RWPE2 (cell line): Measurements from ENCODE around the gene ATF7IP2.
A peak's percentile ranks its signal among the peaks of the same experiment; 100 is the strongest.

ENCODE experiments used
- ATAC-seq: fragments of 200-7000 bp; cut with Tn5 transposase; 3 replicates; pipeline ENCODE4 v1.9.1; 2021; ENCODE audit warnings: low read depth
- DNase-seq: peaks from one replicate; pipeline ENCODE4 v3.0.0-alpha.2; 2020; ENCODE audit warnings: low spot score
- H3K27ac ChIP-seq: fragments of 450-650 bp; 2 replicates; pipeline ENCODE4 v1.5.1; 2017; ENCODE audit warnings: mild to moderate bottlenecking; ENCODE audit not compliant: poor library complexity, severe bottlenecking
- H3K27me3 ChIP-seq: fragments of 250-450 bp; sonication (Bioruptor Pico); 2 replicates; pipeline ENCODE4 v1.5.1; 2021; ENCODE audit warnings: mild to moderate bottlenecking, moderate library complexity; ENCODE audit not compliant: insufficient read depth, poor library complexity, severe bottlenecking
- H3K36me3 ChIP-seq: fragments of 250-450 bp; sonication (Bioruptor Pico); 2 replicates; pipeline ENCODE4 v1.5.1; 2020; ENCODE audit warnings: low read depth, mild to moderate bottlenecking, moderate library complexity
- H3K4me1 ChIP-seq: fragments of 250-450 bp; sonication (Bioruptor Pico); 2 replicates; pipeline ENCODE4 v1.5.1; 2021; ENCODE audit warnings: mild to moderate bottlenecking, moderate library complexity; ENCODE audit not compliant: insufficient read depth, poor library complexity, severe bottlenecking
- H3K4me3 ChIP-seq: fragments of 250-450 bp; sonication (Bioruptor Pico); 2 replicates; pipeline ENCODE4 v1.5.1; 2021; ENCODE audit warnings: mild to moderate bottlenecking, moderate library complexity; ENCODE audit not compliant: severe bottlenecking
- H3K9me3 ChIP-seq: fragments of 250-450 bp; sonication (Bioruptor Pico); 2 replicates; pipeline ENCODE4 v1.5.1; 2021; ENCODE audit warnings: mild to moderate bottlenecking, moderate library complexity; ENCODE audit not compliant: severe bottlenecking
- TF ChIP-seq, protein P1 (sequence below): fragments of 450-650 bp; IDR thresholded peaks from one replicate; pipeline ENCODE4 v1.5.1; 2017; ENCODE audit warnings: mild to moderate bottlenecking, moderate library complexity; ENCODE audit not compliant: poor library complexity, severe bottlenecking

ATF7IP2 gene

GRCh38 chr16:10386517-10387100 lies 748 bp downstream of the ATF7IP2 start:
- DNase-seq, result no peak
- H3K9me3 ChIP-seq, result no peaks in the 10 kb centered on the region
- H3K27ac ChIP-seq, result peak overlapping the region; percentile 22
- H3K4me1 ChIP-seq, result peaks cover 3% of the 10 kb centered on the region
- TF ChIP-seq, protein P1, sequence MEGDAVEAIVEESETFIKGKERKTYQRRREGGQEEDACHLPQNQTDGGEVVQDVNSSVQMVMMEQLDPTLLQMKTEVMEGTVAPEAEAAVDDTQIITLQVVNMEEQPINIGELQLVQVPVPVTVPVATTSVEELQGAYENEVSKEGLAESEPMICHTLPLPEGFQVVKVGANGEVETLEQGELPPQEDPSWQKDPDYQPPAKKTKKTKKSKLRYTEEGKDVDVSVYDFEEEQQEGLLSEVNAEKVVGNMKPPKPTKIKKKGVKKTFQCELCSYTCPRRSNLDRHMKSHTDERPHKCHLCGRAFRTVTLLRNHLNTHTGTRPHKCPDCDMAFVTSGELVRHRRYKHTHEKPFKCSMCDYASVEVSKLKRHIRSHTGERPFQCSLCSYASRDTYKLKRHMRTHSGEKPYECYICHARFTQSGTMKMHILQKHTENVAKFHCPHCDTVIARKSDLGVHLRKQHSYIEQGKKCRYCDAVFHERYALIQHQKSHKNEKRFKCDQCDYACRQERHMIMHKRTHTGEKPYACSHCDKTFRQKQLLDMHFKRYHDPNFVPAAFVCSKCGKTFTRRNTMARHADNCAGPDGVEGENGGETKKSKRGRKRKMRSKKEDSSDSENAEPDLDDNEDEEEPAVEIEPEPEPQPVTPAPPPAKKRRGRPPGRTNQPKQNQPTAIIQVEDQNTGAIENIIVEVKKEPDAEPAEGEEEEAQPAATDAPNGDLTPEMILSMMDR, result no peak
- no peak for ATAC-seq
- H3K27me3 ChIP-seq, result no peaks in the 10 kb centered on the region
- peaks cover 7% of the 10 kb centered on the region for H3K36me3 ChIP-seq
- H3K4me3 ChIP-seq, result peak overlapping the region; percentile 48

- TF ChIP-seq, protein P1, result no peak
- H3K4me3 ChIP-seq, result no peak overlapping the region
- no peaks in the 10 kb centered on the region for H3K27me3 ChIP-seq
- no peak overlapping the region for H3K27ac ChIP-seq
- DNase-seq (no peak), ATAC-seq (no peak)
- no peaks in the 10 kb centered on the region for H3K9me3 ChIP-seq
- H3K4me1 ChIP-seq, result peaks cover 3% of the 10 kb centered on the region
- peaks cover 7% of the 10 kb centered on the region for H3K36me3 ChIP-seq
Measured at GRCh38 chr16:10387188-10387617, 1.3 kb downstream of the ATF7IP2 start.

DNA sequence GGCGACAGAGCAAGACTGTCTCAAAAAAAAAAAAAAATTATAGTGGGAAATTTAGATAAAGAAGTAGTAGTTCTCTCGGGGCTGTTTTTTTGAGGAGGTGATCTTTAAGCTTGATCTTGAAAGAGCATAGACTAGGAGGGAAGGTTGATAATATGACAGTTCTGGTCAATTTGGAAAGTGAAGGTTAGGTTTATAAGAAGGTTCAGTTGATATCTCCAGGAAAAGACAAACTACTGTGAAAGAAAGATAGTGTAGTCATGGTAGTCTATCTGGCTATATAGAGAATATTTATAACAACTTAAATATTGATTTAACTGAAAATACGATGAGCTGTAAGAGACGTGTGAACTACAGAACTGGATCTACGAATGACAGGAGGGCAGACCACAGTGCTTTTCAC lies 3.1 kb downstream of the ATF7IP2 start:
- Histone ChIP-seq H3K27ac (no peak overlapping the region), H3K4me1 (peaks cover 3% of the 10 kb centered on the region), H3K27me3 (no peaks in the 10 kb centered on the region), H3K9me3 (no peaks in the 10 kb centered on the region), H3K4me3 (no peak overlapping the region), H3K36me3 (peaks cover 7% of the 10 kb centered on the region)
- TF ChIP-seq, protein P1, result no peak
- ATAC-seq (no peak), DNase-seq (no peak)

DNA sequence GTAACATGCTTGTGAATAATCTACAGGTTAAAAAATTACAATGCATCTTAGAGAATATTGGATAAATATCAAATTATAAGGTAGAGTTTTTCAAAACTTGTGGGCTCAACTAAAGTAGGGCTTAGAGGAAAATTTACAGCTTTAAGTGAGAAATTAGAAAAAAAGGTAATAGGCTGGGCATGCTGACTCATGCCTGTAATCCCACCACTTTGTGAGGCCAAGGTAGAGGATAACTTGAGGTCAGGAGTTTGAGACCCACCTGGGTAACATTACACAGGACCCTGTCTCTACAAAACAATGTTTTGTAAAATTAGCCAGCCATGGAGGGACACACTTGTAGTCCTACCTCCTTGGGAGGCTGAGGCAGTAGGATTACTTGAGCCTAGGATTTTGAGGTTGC lies 4.5 kb downstream of the ATF7IP2 start:
- DNase-seq (no peak), ATAC-seq (no peak)
- Histone ChIP-seq H3K36me3 (peaks cover 7% of the 10 kb centered on the region), H3K9me3 (no peaks in the 10 kb centered on the region), H3K4me3 (no peak overlapping the region), H3K27me3 (no peaks in the 10 kb centered on the region), H3K27ac (no peak overlapping the region), H3K4me1 (peaks cover 3% of the 10 kb centered on the region)
- TF ChIP-seq, protein P1, result no peak

GRCh38 chr16:10390867-10391266 lies 5.0 kb downstream of the ATF7IP2 start:
- Histone ChIP-seq H3K27ac (no peak overlapping the region), H3K27me3 (no peaks in the 10 kb centered on the region), H3K4me1 (peaks cover 3% of the 10 kb centered on the region), H3K4me3 (no peak overlapping the region), H3K36me3 (peaks cover 7% of the 10 kb centered on the region), H3K9me3 (no peaks in the 10 kb centered on the region)
- TF ChIP-seq, protein P1, result no peak
- no peak for ATAC-seq
- DNase-seq, result no peak
